ENCODE measurements around the gene ACY1.

GRCh38 chr3:51961602-51962569 is 21.4 kb upstream of the ACY1 start:
- TF ChIP-seq CTCF (IDR thresholded peaks at IDR 0.05) (no peak), POLR2A (IDR thresholded peaks at IDR 0.05) (no peak)
